ENCODE measurements around the gene BRK1.
A peak's percentile ranks its signal among the peaks of the same experiment; 100 is the strongest.
"Not testable (repeated sequence)": the region's sequence is repeated elsewhere in the genome, so short reads cannot be mapped to it uniquely, and the experiment has no call there.

Gene BRK1

DNA sequence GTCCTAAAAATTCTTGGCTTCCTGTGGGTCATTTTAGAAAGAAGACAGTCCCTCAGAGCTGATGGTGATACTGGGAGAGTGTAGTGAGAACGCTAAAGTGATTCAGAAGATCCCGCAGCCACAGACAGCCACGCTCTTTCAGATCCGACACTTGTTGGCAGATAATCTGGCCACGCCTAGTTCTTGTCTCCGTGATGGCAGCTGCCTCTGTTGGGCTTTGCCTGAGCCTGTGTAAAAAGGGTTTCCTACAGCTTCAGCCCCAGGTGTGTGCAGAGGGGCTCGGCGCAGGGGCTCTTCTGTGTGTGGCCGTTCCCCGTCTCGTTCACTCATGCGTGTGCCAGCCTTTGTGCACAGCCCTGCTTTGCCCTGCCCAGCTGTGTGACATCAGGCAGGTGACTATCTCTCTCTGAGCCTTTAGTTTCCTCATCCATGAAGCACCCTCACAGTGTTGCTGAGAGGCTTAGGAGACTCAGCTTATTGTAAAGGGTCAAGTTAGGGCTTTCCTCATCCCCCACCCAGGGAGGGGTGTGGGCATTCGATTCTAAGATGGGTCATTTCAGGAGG is 55.5 kb downstream of the BRK1 start:
- H3K4me3 ChIP-seq (ENCODE audit: low read depth, low read length) = no peak overlapping the region
- CTCF ChIA-PET = interaction anchor here (1.1 to 1.2 kb wide), 2 partner anchors 9 to 15 kb away, joined by 4 read pairs; no protein-coding TSS in a partner anchor

DNA sequence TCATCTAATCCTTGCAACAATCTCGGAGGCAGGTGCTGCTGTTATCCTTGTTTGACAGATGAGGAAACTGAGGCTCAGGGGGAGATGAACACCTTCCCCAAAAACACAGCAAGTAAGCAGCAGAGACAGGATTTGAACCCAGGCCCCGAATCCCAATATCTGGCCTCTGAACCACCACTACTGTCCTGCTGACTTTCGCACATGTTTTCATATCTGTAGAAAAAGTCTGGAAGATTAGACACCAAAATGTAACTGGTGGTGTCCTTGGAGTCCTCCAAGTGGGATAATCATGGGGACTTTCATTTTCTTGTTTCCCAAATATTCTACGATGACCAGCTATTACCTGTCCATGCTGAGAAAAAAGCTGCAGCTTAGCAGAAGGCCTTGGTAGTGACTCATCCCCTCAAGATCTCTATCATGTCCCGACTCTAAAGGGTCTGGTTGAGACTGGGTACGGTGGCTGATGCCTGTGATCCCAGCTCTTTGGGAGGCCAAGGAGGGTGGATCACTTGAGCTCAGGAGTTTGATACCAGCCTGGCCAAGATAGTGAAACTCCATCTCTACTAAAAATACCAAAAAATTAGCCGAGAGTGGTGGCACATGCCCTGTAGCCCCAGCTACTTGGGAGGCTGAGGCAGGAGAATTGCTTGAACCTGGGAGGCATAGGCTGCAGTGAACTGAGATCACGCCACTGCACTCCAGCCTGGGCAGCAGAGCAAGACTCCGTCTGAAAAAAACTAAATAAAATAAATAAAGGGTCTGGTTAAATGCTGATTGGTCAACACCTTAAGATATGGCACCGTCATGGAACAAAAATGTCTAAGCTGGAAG is 57.8 kb downstream of the BRK1 start:
- DNase-seq (ENCODE audit: low read depth, low spot score) = no peak
- POLR2A ChIA-PET = interaction anchor here (1.3 kb wide), 1 partner anchor 19 kb away, joined by 3 read pairs; no protein-coding TSS in a partner anchor
- TF ChIP-seq, protein P1, sequence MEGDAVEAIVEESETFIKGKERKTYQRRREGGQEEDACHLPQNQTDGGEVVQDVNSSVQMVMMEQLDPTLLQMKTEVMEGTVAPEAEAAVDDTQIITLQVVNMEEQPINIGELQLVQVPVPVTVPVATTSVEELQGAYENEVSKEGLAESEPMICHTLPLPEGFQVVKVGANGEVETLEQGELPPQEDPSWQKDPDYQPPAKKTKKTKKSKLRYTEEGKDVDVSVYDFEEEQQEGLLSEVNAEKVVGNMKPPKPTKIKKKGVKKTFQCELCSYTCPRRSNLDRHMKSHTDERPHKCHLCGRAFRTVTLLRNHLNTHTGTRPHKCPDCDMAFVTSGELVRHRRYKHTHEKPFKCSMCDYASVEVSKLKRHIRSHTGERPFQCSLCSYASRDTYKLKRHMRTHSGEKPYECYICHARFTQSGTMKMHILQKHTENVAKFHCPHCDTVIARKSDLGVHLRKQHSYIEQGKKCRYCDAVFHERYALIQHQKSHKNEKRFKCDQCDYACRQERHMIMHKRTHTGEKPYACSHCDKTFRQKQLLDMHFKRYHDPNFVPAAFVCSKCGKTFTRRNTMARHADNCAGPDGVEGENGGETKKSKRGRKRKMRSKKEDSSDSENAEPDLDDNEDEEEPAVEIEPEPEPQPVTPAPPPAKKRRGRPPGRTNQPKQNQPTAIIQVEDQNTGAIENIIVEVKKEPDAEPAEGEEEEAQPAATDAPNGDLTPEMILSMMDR (IDR thresholded peaks at IDR 0.05; ENCODE audit: insufficient read depth, low read length, missing control alignments) = no peak
- no peak overlapping the region for H3K4me3 ChIP-seq (ENCODE audit: low read depth, low read length)
- CTCF ChIA-PET = interaction anchor here (0.8 to 3.6 kb wide), 5 partner anchors 9 to 49 kb away, joined by 3 to 22 read pairs (median 5); partner anchors contain the start of gene IRAK2

More for the DNA sequence above, 55.5 kb downstream of the BRK1 start:
- POLR2A ChIA-PET = no interaction called here
- TF ChIP-seq, protein P1 (IDR thresholded peaks at IDR 0.05; ENCODE audit: insufficient read depth, low read length, missing control alignments) = no peak
- DNase-seq (ENCODE audit: low read depth, low spot score) = no peak

DNA sequence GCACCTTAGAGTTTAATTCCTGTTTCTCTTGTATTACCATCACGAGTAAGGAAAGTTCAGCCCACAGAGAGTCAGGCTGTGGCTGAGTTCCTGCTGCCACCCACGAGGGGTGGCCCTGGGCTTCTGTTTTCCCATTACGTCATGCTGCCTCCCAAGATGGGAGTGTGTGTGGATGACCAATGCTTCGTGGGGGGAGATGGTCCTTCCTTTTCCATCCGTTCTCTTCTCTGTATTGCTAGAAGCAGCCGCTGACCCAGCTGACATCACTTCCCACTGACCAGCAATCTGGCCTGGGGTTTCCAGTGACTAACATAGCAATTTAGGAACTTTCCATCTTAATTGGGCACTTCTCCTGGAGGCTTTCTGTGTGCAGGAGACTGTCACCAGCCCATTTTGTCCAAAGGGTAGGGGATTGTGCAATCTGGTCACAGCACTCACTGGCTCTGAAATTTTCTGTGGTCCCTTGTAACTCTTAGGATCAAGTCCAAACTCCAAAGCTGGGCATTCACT is 58.5 kb downstream of the BRK1 start:
- DNase-seq (ENCODE audit: low read depth, low spot score) = peak; percentile 77
- TF ChIP-seq, protein P1 (IDR thresholded peaks at IDR 0.05; ENCODE audit: insufficient read depth, low read length, missing control alignments) = no peak
- H3K4me3 ChIP-seq (ENCODE audit: low read depth, low read length) = no peak overlapping the region
- ChIA-PET POLR2A (interaction anchor here (0.6 to 1.3 kb wide), 2 partner anchors 18 to 20 kb away, joined by 3 read pairs; no protein-coding TSS in a partner anchor), CTCF (interaction anchor here (1.3 to 3.6 kb wide), 3 partner anchors 9 to 48 kb away, joined by 3 to 22 read pairs (median 5); partner anchors contain the start of gene IRAK2)

DNA sequence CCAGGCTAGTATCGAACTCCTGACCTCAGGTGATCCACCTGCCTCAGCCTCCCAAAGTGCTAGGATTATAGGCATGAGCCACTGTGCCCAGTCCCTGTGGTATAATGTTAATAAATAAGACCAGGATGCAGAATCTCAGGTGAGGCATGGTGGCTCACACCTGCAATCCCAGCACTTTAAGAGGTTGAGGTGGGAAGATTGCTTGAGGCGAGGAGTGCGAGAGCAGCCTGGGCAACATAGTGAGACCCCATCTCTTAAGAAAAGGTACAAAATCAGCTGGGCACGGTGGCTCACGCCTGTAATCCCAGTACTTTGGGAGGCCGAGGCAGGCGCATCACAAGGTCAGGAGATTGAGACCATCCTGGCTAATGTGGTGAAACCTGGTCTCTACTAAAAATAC is 59.9 kb downstream of the BRK1 start:
- DNase-seq (ENCODE audit: low read depth, low spot score); POLR2A ChIA-PET; H3K4me3 ChIP-seq (ENCODE audit: low read depth, low read length): not testable (repeated sequence)
- CTCF ChIA-PET = interaction anchor here (3.6 kb wide), 1 partner anchor 11 kb away, joined by 22 read pairs; the partner anchor contains the start of gene IRAK2

DNA sequence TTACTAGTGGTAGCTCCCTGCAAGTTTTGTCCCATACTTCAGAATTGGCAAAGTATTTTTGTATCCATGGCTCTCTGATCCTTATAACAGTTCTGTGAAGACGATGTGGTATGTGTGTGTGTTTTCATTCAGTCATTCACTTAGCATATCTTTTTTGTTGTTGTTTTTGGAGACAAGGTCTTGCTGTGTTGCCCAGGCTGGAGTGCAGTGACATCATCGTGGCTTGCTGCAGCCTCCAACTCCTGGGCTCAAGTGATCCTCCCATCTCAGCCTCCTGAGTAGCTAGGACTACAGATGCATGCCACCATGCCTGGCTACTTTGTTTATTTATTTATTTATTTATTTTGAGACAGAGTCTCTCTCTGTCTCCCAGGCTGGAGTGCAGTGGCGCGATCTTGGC is 60.7 kb downstream of the BRK1 start:
- DNase-seq (ENCODE audit: low read depth, low spot score); H3K4me3 ChIP-seq (ENCODE audit: low read depth, low read length); POLR2A ChIA-PET: not testable (repeated sequence)
- CTCF ChIA-PET = interaction anchor here (0.6 to 3.6 kb wide), 2 partner anchors 12 to 203 kb away, joined by 3 to 22 read pairs; partner anchors contain the start of gene IRAK2
